Measurements from ENCODE around the gene TECPR2.

Gene TECPR2

GRCh38 chr14:102387086-102387485 is 24.3 kb downstream of the TECPR2 start:
- DNase-seq, result no peak

- DNase-seq, result no peak
Observed at GRCh38 chr14:102389246-102389645, 26.5 kb downstream of the TECPR2 start.

- DNase-seq, result no peak
Observed at GRCh38 chr14:102390064-102390855, 27.5 kb downstream of the TECPR2 start.

GRCh38 chr14:102392506-102392905 is 29.8 kb downstream of the TECPR2 start:
- DNase-seq, result no peak

GRCh38 chr14:102394717-102395375 is 32.1 kb downstream of the TECPR2 start:
- DNase-seq, result no peak

GRCh38 chr14:102396521-102396920 is 33.8 kb downstream of the TECPR2 start:
- DNase-seq, result no peak

- DNase-seq, result no peak
Observed at GRCh38 chr14:102403028-102403427, 40.3 kb downstream of the TECPR2 start.

GRCh38 chr14:102407258-102407657 is 44.5 kb downstream of the TECPR2 start:
- DNase-seq, result no peak

GRCh38 chr14:102408724-102409123 is 46.0 kb downstream of the TECPR2 start:
- DNase-seq, result no peak

- DNase-seq, result no peak
Observed at GRCh38 chr14:102415671-102416070, 52.9 kb downstream of the TECPR2 start.

GRCh38 chr14:102417001-102417431 is 54.3 kb downstream of the TECPR2 start:
- DNase-seq, result no peak

- DNase-seq, result no peak
Observed at GRCh38 chr14:102417646-102418045, 54.9 kb downstream of the TECPR2 start.

- no peak for DNase-seq
Observed at GRCh38 chr14:102418169-102418852, 55.6 kb downstream of the TECPR2 start.

- no peak for DNase-seq
Observed at GRCh38 chr14:102418853-102419240, 56.1 kb downstream of the TECPR2 start.

GRCh38 chr14:102419276-102419675 is 56.5 kb downstream of the TECPR2 start:
- no peak for DNase-seq

GRCh38 chr14:102419716-102420115 is 57.0 kb downstream of the TECPR2 start:
- no peak for DNase-seq

GRCh38 chr14:102421411-102422057 is 58.8 kb downstream of the TECPR2 start:
- no peak for DNase-seq

- DNase-seq, result no peak
Observed at GRCh38 chr14:102424520-102424919, 61.8 kb downstream of the TECPR2 start.

- no peak for DNase-seq
Observed at GRCh38 chr14:102424923-102425322, 62.2 kb downstream of the TECPR2 start.

- DNase-seq, result no peak
Observed at GRCh38 chr14:102426796-102427195, 64.1 kb downstream of the TECPR2 start.

GRCh38 chr14:102427642-102428041 is 64.9 kb downstream of the TECPR2 start:
- DNase-seq, result no peak

- DNase-seq, result no peak
Observed at GRCh38 chr14:102430212-102430908, 67.6 kb downstream of the TECPR2 start.

- no peak for DNase-seq
Observed at GRCh38 chr14:102431751-102432150, 69.0 kb downstream of the TECPR2 start.

Measured in GOT3 (cell line).